Activated CD8-positive, alpha-beta memory T cell treated with anti-CD3 and anti-CD28 coated beads, Interleukin-2, amount 50 U/mL, for 1 hour (primary cell): Measurements from ENCODE around the gene PRPF6.

Experiments
- DNase-seq: peaks from one replicate; pipeline ENCODE4 v3.0.0-alpha.2; 2020; ENCODE audit errors: extremely low read depth

Gene PRPF6, protein sequence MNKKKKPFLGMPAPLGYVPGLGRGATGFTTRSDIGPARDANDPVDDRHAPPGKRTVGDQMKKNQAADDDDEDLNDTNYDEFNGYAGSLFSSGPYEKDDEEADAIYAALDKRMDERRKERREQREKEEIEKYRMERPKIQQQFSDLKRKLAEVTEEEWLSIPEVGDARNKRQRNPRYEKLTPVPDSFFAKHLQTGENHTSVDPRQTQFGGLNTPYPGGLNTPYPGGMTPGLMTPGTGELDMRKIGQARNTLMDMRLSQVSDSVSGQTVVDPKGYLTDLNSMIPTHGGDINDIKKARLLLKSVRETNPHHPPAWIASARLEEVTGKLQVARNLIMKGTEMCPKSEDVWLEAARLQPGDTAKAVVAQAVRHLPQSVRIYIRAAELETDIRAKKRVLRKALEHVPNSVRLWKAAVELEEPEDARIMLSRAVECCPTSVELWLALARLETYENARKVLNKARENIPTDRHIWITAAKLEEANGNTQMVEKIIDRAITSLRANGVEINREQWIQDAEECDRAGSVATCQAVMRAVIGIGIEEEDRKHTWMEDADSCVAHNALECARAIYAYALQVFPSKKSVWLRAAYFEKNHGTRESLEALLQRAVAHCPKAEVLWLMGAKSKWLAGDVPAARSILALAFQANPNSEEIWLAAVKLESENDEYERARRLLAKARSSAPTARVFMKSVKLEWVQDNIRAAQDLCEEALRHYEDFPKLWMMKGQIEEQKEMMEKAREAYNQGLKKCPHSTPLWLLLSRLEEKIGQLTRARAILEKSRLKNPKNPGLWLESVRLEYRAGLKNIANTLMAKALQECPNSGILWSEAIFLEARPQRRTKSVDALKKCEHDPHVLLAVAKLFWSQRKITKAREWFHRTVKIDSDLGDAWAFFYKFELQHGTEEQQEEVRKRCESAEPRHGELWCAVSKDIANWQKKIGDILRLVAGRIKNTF

GRCh38 chr20:63980806-63981728, at the start of gene PRPF6:
Gene PRPF6, plus strand, starts transcription at chr20:63981132. Its CDS starts 114 bp downstream, at chr20:63981246.
- peak; percentile 91 for DNase-seq

GRCh38 chr20:63931735-63932134, 49.2 kb upstream of the PRPF6 start:
- DNase-seq = no peak

GRCh38 chr20:63932606-63933160, 48.2 kb upstream of the PRPF6 start:
- no peak for DNase-seq

- no peak for DNase-seq
Measured at GRCh38 chr20:63933646-63934045, 47.3 kb upstream of the PRPF6 start.

- no peak for DNase-seq
Measured at GRCh38 chr20:63934271-63935068, 46.5 kb upstream of the PRPF6 start.

- no peak for DNase-seq
Measured at GRCh38 chr20:63935447-63935846, 45.5 kb upstream of the PRPF6 start.

DNA sequence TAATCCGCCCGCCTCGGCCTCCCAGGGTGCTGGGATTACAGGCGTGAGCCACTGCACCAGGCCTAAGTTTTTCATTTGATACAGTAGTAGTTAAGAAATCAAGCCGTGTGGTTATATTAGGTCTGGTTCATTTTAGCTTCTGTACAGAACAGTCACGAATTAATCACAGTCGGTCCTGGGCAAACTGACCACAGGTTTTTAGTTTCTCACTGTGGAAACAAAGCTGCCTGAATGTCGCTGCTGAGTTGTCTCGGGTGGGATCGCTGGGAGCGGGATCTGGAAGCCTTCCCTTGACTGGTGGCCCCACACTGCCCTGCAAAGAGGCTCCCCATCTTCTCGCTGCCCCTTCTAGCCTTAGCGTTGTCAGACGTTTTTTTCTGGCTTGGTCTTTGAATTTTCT, 43.3 kb upstream of the PRPF6 start:
- DNase-seq = no peak

GRCh38 chr20:63939061-63939935, 41.6 kb upstream of the PRPF6 start:
- DNase-seq = no peak

- no peak for DNase-seq
Measured at GRCh38 chr20:63940071-63940471, 40.9 kb upstream of the PRPF6 start.

DNA sequence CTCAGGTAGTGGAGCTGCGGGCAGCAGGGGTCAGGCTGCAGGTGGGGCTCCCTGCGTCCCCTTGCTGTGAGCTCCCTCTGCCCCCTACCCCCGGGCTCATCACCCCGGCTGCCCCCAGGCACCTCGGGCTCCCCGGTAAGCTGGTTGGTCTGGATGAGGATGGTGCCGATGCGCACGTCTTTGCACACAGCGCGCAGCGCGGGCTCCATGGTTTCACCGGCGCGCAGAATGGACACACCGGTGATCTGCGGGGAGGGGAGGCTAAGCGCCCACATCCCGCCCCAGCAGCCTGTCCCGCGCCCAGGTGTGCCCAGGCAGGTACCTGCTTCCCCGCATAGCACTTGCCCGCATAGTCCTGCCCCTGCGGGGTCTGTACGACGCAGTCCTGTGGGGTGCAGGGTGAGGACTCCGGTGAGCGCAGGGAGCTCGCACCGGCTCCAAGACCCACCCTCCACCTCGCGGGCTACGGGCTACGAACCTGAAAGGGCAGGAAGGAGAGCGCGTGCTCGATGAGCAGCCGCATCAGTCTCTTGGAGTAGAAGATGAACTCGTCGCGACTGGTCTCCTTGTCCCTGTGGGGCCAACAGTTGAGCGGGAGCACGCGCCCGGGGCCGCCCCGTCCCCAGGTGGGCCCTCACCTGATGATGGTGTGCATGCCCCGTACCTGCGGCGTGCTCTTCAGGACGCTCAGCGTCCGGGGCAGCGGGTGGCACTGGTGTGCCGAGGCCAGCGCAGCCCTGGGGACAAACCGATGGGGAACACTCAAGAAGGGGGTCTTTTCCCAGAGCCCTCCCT, 40.3 kb upstream of the PRPF6 start:
- no peak for DNase-seq

DNA sequence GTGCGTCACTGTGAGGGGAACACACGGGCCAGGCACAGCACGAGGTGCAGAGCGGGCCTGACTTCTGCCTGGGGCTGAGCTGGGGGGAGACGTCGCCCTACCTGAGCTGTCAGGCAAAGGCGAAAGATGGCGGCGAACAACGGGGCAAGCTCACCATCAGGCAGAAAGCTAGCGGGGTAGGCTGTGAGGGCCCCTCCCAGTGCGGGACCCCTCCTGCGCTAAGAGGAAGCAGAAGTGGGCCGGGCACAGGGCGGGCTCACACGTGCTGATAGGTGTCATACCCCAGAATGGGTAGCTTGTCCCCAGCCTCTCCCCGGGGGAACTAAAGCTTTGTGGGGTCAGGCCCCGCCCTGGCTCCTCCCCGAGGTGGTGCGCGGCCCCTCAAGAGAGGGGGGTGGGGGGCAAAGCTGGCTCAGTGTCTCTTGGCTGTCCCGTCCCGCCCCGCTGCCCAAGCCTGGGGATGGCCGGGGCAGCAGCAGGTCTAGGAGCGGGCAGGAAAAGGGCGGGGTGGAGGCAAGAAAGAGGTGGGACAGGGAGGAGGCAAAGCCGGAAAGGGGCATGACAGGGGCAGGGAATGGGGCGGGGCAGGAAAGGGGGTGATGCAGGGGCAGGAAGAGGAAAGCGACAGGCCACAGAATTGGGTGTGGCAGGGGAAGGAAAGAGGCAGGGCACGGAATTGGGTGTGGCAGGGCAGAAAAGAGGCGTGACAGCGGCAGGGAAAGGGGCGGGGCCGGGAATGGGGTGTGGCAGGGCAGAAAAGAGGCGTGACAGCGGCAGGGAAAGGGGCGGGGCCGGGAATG, 39.5 kb upstream of the PRPF6 start:
- peak; percentile 60 for DNase-seq

GRCh38 chr20:63942250-63942951, 38.5 kb upstream of the PRPF6 start:
- no peak for DNase-seq

- DNase-seq = no peak
Measured at GRCh38 chr20:63942969-63943807, 37.7 kb upstream of the PRPF6 start.

GRCh38 chr20:63943808-63944077, 37.2 kb upstream of the PRPF6 start:
- no peak for DNase-seq

GRCh38 chr20:63944078-63944941, 36.6 kb upstream of the PRPF6 start:
- no peak for DNase-seq
